Activated CD4-positive, CD25-positive, alpha-beta regulatory T cell treated with anti-CD3 and anti-CD28 coated beads, Interleukin-2, amount 50 U/mL, for 16 hours (primary cell): Measurements from ENCODE around the gene MYH7.

Source experiments
- DNase-seq: peaks from one replicate; pipeline ENCODE4 v3.0.0-alpha.2; 2020; ENCODE audit warnings: low read depth, low spot score

MYH7 gene

DNA sequence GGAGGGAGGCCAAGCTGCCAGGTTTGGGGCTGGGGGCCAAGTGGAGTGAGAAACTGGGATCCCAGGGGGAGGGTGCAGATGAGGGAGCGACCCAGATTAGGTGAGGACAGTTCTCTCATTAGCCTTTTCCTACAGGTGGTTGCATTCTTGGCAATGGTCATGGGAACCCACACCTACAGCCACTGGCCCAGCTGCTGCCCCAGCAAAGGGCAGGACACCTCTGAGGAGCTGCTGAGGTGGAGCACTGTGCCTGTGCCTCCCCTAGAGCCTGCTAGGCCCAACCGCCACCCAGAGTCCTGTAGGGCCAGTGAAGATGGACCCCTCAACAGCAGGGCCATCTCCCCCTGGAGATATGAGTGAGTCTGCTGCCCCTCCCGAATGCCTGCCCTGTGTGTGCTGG, 62.4 kb downstream of the MYH7 start:
- no peak for DNase-seq

DNA sequence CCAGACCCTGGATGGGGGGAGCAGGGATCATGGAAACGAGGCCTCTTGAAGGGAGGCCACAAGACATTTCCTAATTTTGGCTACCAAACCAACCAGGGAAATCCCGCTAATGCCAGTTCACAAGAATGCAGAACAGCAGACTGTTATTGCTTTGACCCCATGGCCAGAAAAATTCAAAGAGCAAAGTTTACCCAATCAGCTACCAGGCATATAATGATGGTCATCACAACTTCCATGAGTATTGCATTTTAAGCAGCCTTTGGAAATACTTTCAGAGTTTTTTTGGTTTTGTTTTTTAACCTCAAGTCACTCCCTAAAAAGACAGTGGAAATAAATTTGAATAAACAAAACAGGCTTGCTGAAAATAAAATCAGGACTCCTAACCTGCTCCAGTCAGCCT, 63.0 kb downstream of the MYH7 start, which contains the start of gene IL25:
Gene IL25, plus strand, starts transcription at position 301 of the 400 bp plus-strand sequence.
- no peak for DNase-seq

DNA sequence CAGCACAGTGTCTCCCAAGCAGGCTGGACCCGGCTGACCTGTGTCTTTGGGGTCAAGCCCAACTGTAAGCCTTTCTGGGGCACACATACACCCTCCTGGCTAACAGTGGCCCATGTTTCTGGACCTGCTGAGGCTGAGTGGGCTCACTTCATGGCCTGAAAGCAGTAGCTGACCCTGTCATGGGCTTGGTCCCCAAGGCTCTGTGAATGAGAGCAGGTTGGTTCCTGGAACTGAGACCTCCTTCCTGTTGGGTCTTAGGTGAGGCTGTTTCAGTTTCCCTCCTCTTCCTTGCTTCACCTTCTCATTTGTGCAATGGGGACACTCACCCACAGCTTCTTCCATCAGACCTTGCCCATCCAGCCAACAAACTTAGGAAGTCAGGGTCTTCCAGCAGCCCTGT, 63.6 kb downstream of the MYH7 start:
- no peak for DNase-seq

DNA sequence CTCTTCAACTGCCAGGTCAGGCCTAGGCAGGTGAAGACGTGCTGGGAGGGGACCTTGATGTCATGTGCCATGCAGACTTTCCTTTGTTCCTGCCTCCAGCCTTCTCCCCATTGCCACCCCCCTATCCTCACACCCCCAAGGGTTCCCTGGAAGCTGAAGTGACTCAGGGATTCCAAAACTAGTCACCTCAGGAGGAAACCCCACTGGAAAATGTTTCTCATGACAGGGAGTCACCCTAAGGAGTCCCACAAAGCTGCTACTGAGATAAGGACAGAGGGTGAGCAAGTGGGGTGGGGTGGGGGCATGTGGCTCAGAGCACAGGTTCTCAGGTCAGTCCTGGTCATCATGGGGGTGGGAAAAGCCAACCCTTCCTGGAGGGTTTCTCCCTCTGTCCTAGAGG, 65.2 kb downstream of the MYH7 start:
- no peak for DNase-seq

DNA sequence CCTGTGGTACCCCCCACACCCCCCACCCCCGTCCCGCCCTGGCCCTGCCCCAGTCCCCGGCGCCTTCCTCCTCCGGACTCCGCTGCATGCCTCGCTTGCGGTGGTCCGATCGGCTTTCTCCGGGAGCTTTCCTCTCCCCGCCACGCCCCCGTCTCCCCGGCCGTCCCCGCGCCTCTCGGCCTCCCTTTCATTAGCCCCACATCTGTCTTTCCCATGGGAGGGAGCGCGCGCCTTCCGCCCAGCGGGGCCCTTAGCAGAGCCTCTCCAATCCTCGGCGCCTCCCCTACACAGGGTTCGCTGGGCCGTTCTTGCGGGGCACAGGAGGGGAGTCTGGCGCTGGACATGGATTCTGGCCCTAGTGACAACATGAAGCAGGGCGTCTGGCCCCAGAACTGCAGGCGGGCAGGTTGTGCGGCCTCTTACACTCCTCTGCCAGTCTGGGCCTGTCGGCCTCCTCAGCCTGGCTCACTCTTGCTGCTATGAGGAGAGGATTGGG, 69.0 kb downstream of the MYH7 start:
- DNase-seq = no peak

DNA sequence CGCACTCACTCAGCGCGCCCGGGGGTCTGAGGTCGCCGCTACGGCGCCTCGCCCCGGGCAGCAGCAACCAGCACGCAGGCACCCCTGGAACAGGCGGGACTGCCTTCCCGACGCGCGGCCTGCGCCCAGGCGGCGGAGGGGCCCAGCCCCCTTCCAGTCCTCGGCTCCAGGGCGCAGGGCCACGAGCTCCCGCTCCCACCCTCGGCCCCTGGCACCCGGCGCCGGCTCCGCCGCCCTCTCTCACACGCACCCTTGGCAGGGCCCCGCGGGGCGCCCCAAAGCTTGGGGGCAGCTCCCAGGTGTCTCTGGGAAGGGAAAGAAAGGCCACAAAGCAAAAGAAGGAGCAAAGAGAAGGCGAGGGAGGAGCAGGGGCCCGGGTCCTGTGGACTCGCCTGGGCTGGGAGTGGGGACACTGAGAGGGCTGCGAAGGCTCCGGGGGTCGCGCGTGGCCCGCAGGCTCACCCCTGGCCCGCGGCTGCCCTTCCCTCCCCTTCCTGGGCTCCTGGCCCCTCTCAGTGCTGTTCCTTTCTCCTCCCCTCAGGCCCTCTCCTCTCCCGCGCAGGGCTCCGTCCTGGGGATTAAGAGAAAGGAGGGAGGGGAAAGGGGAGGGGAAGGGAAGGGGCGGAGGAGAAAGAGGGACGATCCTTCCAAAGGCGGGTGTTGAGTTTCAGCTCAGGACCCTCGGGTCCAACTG, 69.6 kb downstream of the MYH7 start:
- DNase-seq = no peak

DNA sequence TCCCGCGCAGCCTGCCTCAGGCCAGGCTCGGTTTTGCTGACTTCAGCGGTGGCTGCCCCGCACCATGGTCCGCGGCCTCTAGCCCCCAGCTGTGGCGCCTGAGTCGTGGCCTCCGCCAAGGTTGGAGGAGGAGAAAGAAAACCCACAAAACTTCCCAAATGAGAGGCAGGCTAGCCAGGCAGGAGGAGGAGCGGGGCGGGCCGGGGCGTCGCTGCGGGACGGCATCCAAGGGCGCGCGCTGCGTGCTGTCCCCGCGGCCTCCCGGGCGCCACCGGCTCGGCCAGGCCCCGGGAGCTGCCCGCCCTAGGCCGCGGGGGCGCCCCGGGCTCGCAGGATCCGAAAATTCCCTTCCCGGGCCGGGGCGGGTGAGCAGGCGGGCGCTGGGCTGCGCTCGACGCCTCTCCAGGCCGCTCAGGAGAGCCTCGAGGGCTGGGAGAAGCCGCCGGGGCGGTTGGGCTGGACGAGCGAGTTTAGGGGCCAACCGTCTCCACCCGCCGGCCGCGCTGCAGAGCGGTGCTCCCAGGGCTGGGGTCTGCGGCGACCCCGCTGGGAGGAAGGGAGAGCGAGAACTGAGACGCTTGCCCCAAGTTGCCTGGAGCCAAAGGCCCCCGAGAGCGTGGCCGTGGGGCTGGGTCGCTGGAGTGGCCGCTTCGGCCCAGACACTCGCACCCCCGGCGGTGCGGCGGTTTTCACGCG, 70.3 kb downstream of the MYH7 start, which contains the start of gene EFS:
Gene EFS, minus strand, starts transcription at position 137 of the 696 bp plus-strand sequence. CDS start 147 bp downstream, outside the sequence.
- DNase-seq = no peak

DNA sequence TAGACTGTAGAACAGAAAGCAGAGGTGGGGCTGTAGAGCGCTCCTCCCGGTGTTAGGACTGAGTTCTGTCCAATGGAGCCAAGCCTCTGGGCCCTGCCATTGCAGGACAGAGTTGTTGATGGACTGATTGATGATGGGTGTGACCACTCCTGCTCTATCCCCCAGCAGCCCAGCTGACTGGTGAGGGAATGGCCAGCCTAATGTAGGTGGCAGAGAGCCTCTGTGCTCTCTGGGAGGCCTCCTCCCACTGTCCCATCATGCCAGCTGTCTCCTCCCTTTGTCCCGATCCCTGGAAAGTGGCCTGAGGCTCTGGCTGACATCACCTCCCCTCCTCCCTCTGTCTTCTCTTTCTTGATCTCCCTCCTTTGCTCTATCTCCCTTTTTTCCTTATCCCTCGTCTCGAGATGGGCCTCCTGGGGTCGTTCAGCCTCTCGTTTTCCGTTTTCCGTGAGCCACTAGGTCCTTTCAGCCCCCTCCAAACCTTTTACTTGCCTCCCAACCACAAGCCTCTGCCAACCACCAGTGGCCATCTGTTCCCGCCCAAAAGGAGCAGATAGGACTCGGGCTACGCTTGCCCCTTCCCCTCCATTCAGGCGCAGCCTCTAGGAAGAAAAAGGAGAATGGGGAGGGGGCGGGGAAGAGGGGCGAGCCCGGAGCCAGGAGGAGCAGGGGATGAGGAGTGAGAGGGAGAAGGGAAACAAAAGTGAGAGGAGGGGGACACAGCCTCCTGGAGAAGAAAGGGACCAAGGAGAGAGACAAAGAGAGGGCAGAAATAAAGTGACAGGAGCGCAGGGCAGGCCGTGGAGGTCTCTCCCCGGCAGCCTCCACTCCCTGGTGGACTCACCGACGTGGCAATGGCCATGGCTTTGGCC, 71.1 kb downstream of the MYH7 start:
- DNase-seq = no peak
